Measurements from ENCODE around the gene POPDC3.

DNA sequence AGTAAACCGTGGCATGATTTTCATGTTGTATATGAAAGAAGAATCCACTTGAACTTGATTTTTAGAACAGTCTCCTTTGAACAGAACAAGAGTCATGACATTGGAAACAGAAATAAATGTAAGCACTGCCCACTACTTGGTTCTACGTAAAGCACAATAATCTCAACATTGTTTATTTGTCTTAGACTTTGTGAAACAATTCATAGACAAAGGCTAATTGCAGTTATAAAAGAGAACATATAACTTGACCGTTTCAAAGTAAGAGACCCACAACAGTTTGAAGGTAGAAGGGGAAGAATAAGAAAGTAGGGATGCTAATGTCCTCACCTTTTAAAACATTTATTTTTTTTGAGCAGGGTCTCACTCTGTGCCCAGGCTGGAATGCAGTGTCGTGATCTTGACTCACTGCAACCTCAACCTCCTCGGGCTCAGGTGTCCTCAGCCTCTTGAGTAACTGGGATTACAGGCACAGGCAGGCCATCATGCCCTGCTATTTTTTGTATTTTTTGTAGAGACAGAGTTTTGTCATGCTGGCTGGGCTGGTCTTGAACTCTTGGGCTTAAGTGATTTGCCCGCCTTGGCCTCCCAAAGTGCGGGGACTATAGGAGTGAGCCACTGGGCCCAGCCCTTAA is 71.1 kb downstream of the POPDC3 start:
- TF ChIP-seq CTCF (IDR thresholded peaks at IDR 0.05): no peak
- no peak for TF ChIP-seq POLR2A (IDR thresholded peaks at IDR 0.05)
